Spleen (tissue), 11 donors: ENCODE measurements around the gene PDIA2. TPM values are rescaled to one million over a fixed set of nuclear protein-coding genes. Genes with fewer than 3 reads are reported as not detected.

Experiments
- DNase-seq: peaks from one replicate; pipeline ENCODE4 v3.0.0-alpha.2; 2020
- H3K27ac ChIP-seq, 8 donors: fragments of 200-600 bp; sonication (generic) in 7 of 8; 1 replicate in 4 of 8; 2 replicates in 4 of 8; pipeline versions ENCODE4 v1.5.0 to v1.8.0; 2016 to 2021; ENCODE audit warnings: inconsistent platforms in 4 of 8, mild to moderate bottlenecking in 4 of 8, moderate library complexity in 1 of 8
- H3K27me3 ChIP-seq, 7 donors: fragments of 200-600 bp; sonication (generic) in 6 of 7; replicated peaks in 1 of 7; 1 replicate in 4 of 7; 2 replicates in 3 of 7; pipeline versions ENCODE4 v1.5.0 to v1.8.0; 2016 to 2021; ENCODE audit warnings: inconsistent platforms in 3 of 7, mild to moderate bottlenecking in 1 of 7
- H3K36me3 ChIP-seq, 6 donors: fragments of 200-600 bp; sonication (generic) in 5 of 6; 1 replicate in 4 of 6; 2 replicates in 2 of 6; pipeline versions ENCODE4 v1.5.0 to v1.8.0; 2016 to 2021; ENCODE audit warnings: inconsistent platforms in 2 of 6
- H3K4me1 ChIP-seq, 6 donors: fragments of 200-600 bp; sonication (generic) in 5 of 6; 1 replicate in 3 of 6; 2 replicates in 3 of 6; pipeline versions ENCODE4 v1.5.0 to v1.8.0; 2016 to 2021; ENCODE audit warnings: inconsistent platforms in 3 of 6
- H3K4me3 ChIP-seq, 8 donors: fragments of 200-600 bp; sonication (generic) in 7 of 8; 1 replicate in 4 of 8; 2 replicates in 4 of 8; pipeline versions ENCODE4 v1.5.0 to v1.8.0; 2016 to 2021; ENCODE audit warnings: inconsistent platforms in 4 of 8, mild to moderate bottlenecking in 4 of 8, moderate library complexity in 2 of 8
- H3K9me3 ChIP-seq, 8 donors: fragments of 200-600 bp; sonication (generic) in 7 of 8; 1 replicate in 4 of 8; 2 replicates in 4 of 8; pipeline versions ENCODE4 v1.5.0 to v1.8.0; 2016 to 2021; ENCODE audit warnings: inconsistent platforms in 4 of 8
- CTCF ChIP-seq, 11 experiments: fragments of 200-600 bp in 7 of 11; fragments of 450-650 bp in 4 of 11; sonication (generic) in 4 of 11; IDR thresholded peaks in 8 of 11; conservative IDR thresholded peaks in 3 of 11; 1 replicate in 7 of 11; 2 replicates in 4 of 11; pipeline versions ENCODE4 v1.4.0 to v1.8.0; 2016 to 2021; ENCODE audit warnings: antibody characterized with exemption in 11 of 11, inconsistent platforms in 4 of 11, mild to moderate bottlenecking in 1 of 11
- POLR2A ChIP-seq, 3 donors: fragments of 450-650 bp; IDR thresholded peaks; one replicate each; pipeline ENCODE4 v1.5.1; 2017; ENCODE audit warnings: antibody characterized with exemption in 3 of 3, mild to moderate bottlenecking in 1 of 3
- POLR2AphosphoS5 ChIP-seq, 3 donors: sonication (generic); formaldehyde crosslinking; IDR thresholded peaks; one replicate each; pipeline ENCODE4 v1.5.1; 2017; ENCODE audit warnings: antibody characterized with exemption in 3 of 3
- WGBS, 5 donors: extraction: QIAGEN DNeasy Blood & Tissue Kit in 3 of 5; methylation state at CpG; one replicate each; pipeline versions ENCODE4 v1.1.5 to v1.1.7; 2013 to 2018; 5-methylcytosine and 5-hydroxymethylcytosine counted together
- intact Hi-C: fragments of 100-400 bp; cut with DNase I; formaldehyde crosslinking; loops from one replicate; pipeline ENCODE4 v1.15.0; 2023; ENCODE audit warnings: low total_unique reads
- polyA plus RNA-seq, 3 donors: library from polyadenylated mRNA; stranded (reverse); fragments of 200-250 nt; gene quantifications; one replicate each; pipeline ENCODE4 v1.2.1, GENCODE V29; 2013
- total RNA-seq, 7 donors: library from RNA; depleted of rRNA in 3 of 7; stranded (reverse); fragments of >200 nt in 3 of 7; fragmentation: NEBNext Ultra II Directional in 4 of 7; extraction: Animal tissue kit (Norgen Biotek cat#: 25700) in 4 of 7; gene quantifications; one replicate each; pipeline versions ENCODE4 v1.1.0 to v1.2.1, GENCODE V29; 2016 to 2021
- donor health status: healthy with polysubstance abuse.
- donor health status: DM: no; HTN: no; CAD: no; lungs with moderate emphysema.
- donor health status: DM: no; HTN: no; CAD: no.
- donor health status: Bipolar disorder and iron deficiency.
- donor health status: healthy.
- donor health status: DM: no; HTN: no; CAD: no.
- donor health status: DM: yes; HTN: yes; CAD: no.

PDIA2 gene
- total and polyA plus RNA-seq, 10 donors = 0.28 to 2.4 (median 0.89) TPM; not detected in 4

DNA sequence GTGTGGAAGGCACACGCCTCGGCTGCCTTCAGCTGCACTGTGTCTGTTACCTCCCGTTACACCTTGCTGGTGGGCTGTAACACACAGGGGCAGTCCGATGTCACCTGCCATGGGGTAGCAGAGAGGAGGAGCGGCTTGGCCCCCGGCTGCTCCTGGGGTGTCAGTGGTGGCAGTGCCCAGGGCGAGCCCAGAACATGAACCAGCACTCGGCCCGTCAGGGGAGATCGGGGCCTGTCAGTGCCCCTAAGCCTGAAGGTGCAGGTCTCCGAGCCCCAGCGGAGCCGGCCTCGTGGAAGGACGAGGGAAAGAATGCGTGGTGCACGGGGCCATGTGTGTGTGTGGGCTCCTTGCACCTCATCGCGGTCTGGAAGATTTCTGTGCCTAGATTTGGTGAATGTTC lies 22.6 kb upstream of the PDIA2 start:
- H3K27me3 ChIP-seq = no peaks in the 10 kb centered on the region
- TF ChIP-seq POLR2A (IDR thresholded peaks at IDR 0.05) = no peak
- no peak for TF ChIP-seq POLR2AphosphoS5 (IDR thresholded peaks at IDR 0.05)
- TF ChIP-seq CTCF (IDR thresholded peaks at IDR 0.05 in 8 of 11, conservative IDR thresholded peaks at IDR 0.05 in 3 of 11) = no peak
- no peaks in the 10 kb centered on the region for H3K9me3 ChIP-seq
- no peak overlapping the region for H3K4me3 ChIP-seq
- intact Hi-C loops = no loop called here
- H3K36me3 ChIP-seq = peaks cover 0 to 96% (median 62%) of the 10 kb centered on the region in 6 donors
- WGBS, 5 donors = 93 to 97% (median 96%) methylated on average over 17 to 19 of the region's 19 CpGs
- peaks cover 0 to under 1% (median 0%) of the 10 kb centered on the region in 6 donors for H3K4me1 ChIP-seq
- no peak overlapping the region for H3K27ac ChIP-seq
- no peak for DNase-seq

DNA sequence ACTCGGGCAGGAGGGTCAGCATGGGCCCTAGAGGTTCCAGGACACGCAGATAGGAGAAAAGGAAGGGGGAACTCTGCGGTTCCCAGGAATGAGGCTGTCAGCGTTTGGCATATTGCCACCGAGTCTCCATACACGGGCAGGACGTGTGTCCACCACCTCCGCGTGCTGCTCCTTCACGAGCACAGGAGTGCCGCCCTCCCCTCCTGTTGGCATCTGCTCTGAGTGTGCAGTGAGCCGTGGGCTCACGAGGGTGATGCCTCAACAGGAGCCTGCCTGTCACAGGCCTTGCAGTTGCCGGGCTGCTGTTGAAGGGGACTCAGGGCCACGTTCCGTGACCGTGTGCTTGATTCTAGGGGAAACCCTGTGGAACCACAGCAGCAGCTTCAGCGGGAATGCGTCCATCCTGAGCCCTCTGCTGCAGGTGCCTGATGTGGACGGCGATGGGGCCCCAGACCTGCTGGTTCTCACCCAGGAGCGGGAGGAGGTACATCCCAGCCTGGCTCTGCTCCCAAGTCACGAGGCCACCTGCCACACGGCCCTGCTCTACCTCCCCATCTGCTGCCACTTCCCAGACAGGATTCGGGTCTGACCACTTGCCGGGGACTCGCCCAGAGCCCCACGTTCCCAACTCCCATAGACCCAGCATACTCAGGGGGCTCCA lies 21.8 kb upstream of the PDIA2 start:
- no peaks in the 10 kb centered on the region for H3K27me3 ChIP-seq
- no peak for TF ChIP-seq CTCF (IDR thresholded peaks at IDR 0.05 in 8 of 11, conservative IDR thresholded peaks at IDR 0.05 in 3 of 11)
- TF ChIP-seq POLR2A (IDR thresholded peaks at IDR 0.05) = no peak
- TF ChIP-seq POLR2AphosphoS5 (IDR thresholded peaks at IDR 0.05) = no peak
- H3K36me3 ChIP-seq = peaks cover 0 to 93% (median 57%) of the 10 kb centered on the region in 6 donors
- WGBS, 5 donors = 88 to 94% (median 90%) methylated on average over 24 to 28 of the region's 28 CpGs
- no peak overlapping the region for H3K27ac ChIP-seq
- no peak overlapping the region for H3K4me3 ChIP-seq
- H3K9me3 ChIP-seq = no peaks in the 10 kb centered on the region
- intact Hi-C loops = no loop called here
- H3K4me1 ChIP-seq = peaks cover 0 to 7% (median 0%) of the 10 kb centered on the region in 6 donors
- no peak for DNase-seq

GRCh38 chr16:262121-262745 lies 20.7 kb upstream of the PDIA2 start:
- H3K4me1 ChIP-seq = peaks cover 0 to 7% (median 0%) of the 10 kb centered on the region in 6 donors
- no peak for DNase-seq
- 89 to 97% (median 94%) methylated on average over 28 to 29 of the region's 29 CpGs for WGBS, 5 donors
- no peaks in the 10 kb centered on the region for H3K27me3 ChIP-seq
- no peak overlapping the region for H3K4me3 ChIP-seq
- H3K27ac ChIP-seq = no peak overlapping the region
- H3K9me3 ChIP-seq = no peaks in the 10 kb centered on the region
- intact Hi-C loops = no loop called here
- H3K36me3 ChIP-seq = peaks cover 0 to 82% (median 55%) of the 10 kb centered on the region in 6 donors
- TF ChIP-seq POLR2A (IDR thresholded peaks at IDR 0.05) = no peak
- no peak for TF ChIP-seq CTCF (IDR thresholded peaks at IDR 0.05 in 8 of 11, conservative IDR thresholded peaks at IDR 0.05 in 3 of 11)
- TF ChIP-seq POLR2AphosphoS5 (IDR thresholded peaks at IDR 0.05) = no peak

GRCh38 chr16:263182-263774 lies 19.7 kb upstream of the PDIA2 start:
- intact Hi-C loops = no loop called here
- peaks cover 0 to 74% (median 55%) of the 10 kb centered on the region in 6 donors for H3K36me3 ChIP-seq
- WGBS, 5 donors = 92 to 96% (median 95%) methylated on average over 14 to 35 of the region's 35 CpGs

More at GRCh38 chr16:263182-263774, 19.7 kb upstream of the PDIA2 start:
- no peak for DNase-seq
- Histone ChIP-seq H3K9me3 (no peaks in the 10 kb centered on the region), H3K4me3 (no peak overlapping the region), H3K4me1 (peaks cover 0 to 7% (median 0%) of the 10 kb centered on the region in 6 donors), H3K27ac (no peak overlapping the region), H3K27me3 (no peaks in the 10 kb centered on the region)
- no peak for TF ChIP-seq CTCF (IDR thresholded peaks at IDR 0.05 in 8 of 11, conservative IDR thresholded peaks at IDR 0.05 in 3 of 11)
- TF ChIP-seq POLR2AphosphoS5 (IDR thresholded peaks at IDR 0.05) = no peak
- TF ChIP-seq POLR2A (IDR thresholded peaks at IDR 0.05) = no peak
